T-cell (primary cell): ENCODE measurements around the gene ZDHHC17. TPM values are rescaled to one million over a fixed set of nuclear protein-coding genes. Genes with fewer than 3 reads are reported as not detected.

Source experiments
- ATAC-seq, 4 experiments: fragments of 200-7000 bp in 3 of 4; fragments of 150-1000 bp in 1 of 4; cut with Tn5 transposase; replicated peaks in 1 of 4; 1 replicate in 3 of 4; 2 replicates in 1 of 4; pipeline ENCODE4 v1.10.0; 2021; ENCODE audit warnings: moderate library complexity in 3 of 4, mild to moderate bottlenecking in 2 of 4, moderate number of reproducible peaks in 1 of 4
- CTCF ChIA-PET, 2 donors: fragments of 300-600 bp; sonication (Branson Sonifier 250); formaldehyde crosslinking; loops; one replicate each; lab custom pipeline; 2022; ENCODE audit warnings: antibody characterized with exemption in 2 of 2; lab: Charles Lee
- POLR2A ChIA-PET, 2 donors: fragments of 300-600 bp; sonication (Branson Sonifier 250); formaldehyde crosslinking; loops; one replicate each; lab custom pipeline; 2022; ENCODE audit warnings: antibody characterized with exemption in 2 of 2; lab: Charles Lee
- DNase-seq, 35 experiments: peaks; one replicate each; pipeline versions ENCODE4 v3.0.0 to v3.0.0-alpha.2; 2013 to 2023
- H3K27ac ChIP-seq: one replicate; pipeline ENCODE4 v1.5.1; 2013; ENCODE audit warnings: low read length
- H3K27me3 ChIP-seq, 2 experiments: replicated peaks in 1 of 2; 1 replicate in 1 of 2; 2 replicates in 1 of 2; pipeline versions ENCODE4 v1.6.1 to v1.7.0; 2013; ENCODE audit warnings: low read length in 1 of 2, mixed read lengths in 1 of 2; ENCODE audit not compliant: control insufficient read depth in 2 of 2, insufficient read depth in 2 of 2; ENCODE audit errors: extremely low read depth in 1 of 2
- H3K36me3 ChIP-seq, 2 donors: 1 replicate in 1 of 2; 2 replicates in 1 of 2; pipeline versions ENCODE4 v1.6.1 to v1.7.0; 2013; ENCODE audit warnings: low read length in 1 of 2; ENCODE audit not compliant: control insufficient read depth in 2 of 2, insufficient read depth in 1 of 2; ENCODE audit errors: extremely low read depth in 1 of 2
- H3K4me1 ChIP-seq, 2 experiments: 1 replicate in 1 of 2; 2 replicates in 1 of 2; pipeline versions ENCODE4 v1.6.1 to v1.7.0; 2013; ENCODE audit warnings: low read length in 2 of 2, mixed read lengths in 1 of 2; ENCODE audit not compliant: insufficient read depth in 2 of 2, control insufficient read depth in 1 of 2; ENCODE audit errors: extremely low read depth in 1 of 2
- H3K4me3 ChIP-seq, 2 donors: 1 replicate in 1 of 2; 2 replicates in 1 of 2; pipeline versions ENCODE4 v1.5.1 to v1.7.0; 2013; ENCODE audit warnings: mild to moderate bottlenecking in 2 of 2, low read length in 1 of 2, moderate library complexity in 1 of 2; ENCODE audit not compliant: control insufficient read depth in 1 of 2; ENCODE audit errors: extremely low read depth in 1 of 2
- H3K9me3 ChIP-seq: 2 replicates; pipeline ENCODE4 v1.7.0; 2013
- H3K27ac Mint-ChIP-seq, 2 donors: one replicate each; pipeline ENCODE4 v1.8.0; 2020 to 2021; ENCODE audit warnings: mild to moderate bottlenecking in 2 of 2, mixed read lengths in 2 of 2
- H3K27me3 Mint-ChIP-seq, 2 donors: one replicate each; pipeline ENCODE4 v1.8.0; 2021 to 2022; ENCODE audit warnings: mixed read lengths in 2 of 2
- H3K36me3 Mint-ChIP-seq: one replicate; pipeline ENCODE4 v1.8.0; 2021; ENCODE audit warnings: mixed read lengths
- H3K4me1 Mint-ChIP-seq, 3 donors: one replicate each; pipeline ENCODE4 v1.8.0; 2020 to 2022; ENCODE audit warnings: mixed read lengths in 3 of 3, mild to moderate bottlenecking in 1 of 3
- H3K4me3 Mint-ChIP-seq, 3 donors: one replicate each; pipeline ENCODE4 v1.8.0; 2020 to 2022; ENCODE audit warnings: mild to moderate bottlenecking in 3 of 3, mixed read lengths in 3 of 3, moderate library complexity in 3 of 3
- H3K9me3 Mint-ChIP-seq, 3 donors: one replicate each; pipeline ENCODE4 v1.8.0; 2020 to 2022; ENCODE audit warnings: mixed read lengths in 3 of 3
- WGBS: methylation state at CpG from one replicate; pipeline ENCODE4 v1.1.5; 2013; ENCODE audit warnings: missing lambda C conversion rate; ENCODE audit not compliant: insufficient coverage; 5-methylcytosine and 5-hydroxymethylcytosine counted together
- total RNA-seq, 35 experiments: library from RNA in 6 of 35; stranded (reverse) in 6 of 35; fragments of 120-200 nt in 1 of 35; gene quantifications; one replicate each; pipeline versions ENCODE4 v1.2.1 to v1.2.4 and lab custom pipeline; 2013 to 2026

ZDHHC17 gene
- total RNA-seq, 5 donors from 2014 or later (not counting 1 experiment from before 2014, with no cell fraction given): 39.8 to 58.9 (median 42.9) TPM

- no peaks in the 10 kb centered on the region for H3K36me3 Mint-ChIP-seq
- peaks cover 17 to 18% (median 18%) of the 10 kb centered on the region in 3 donors for H3K4me1 Mint-ChIP-seq
- H3K9me3 ChIP-seq: no peaks in the 10 kb centered on the region
- H3K27me3 ChIP-seq: peaks cover 9 to 30% of the 10 kb centered on the region in 2 experiments
- peak overlapping the region; percentile 86 to 96 (median 89) for H3K4me3 Mint-ChIP-seq
- no peak overlapping the region for H3K27ac Mint-ChIP-seq
- H3K36me3 ChIP-seq: no peaks in the 10 kb centered on the region
- H3K27ac ChIP-seq: no peak overlapping the region
- POLR2A ChIA-PET: no interaction called here
- peak overlapping the region; percentile 40 to 91 for H3K4me3 ChIP-seq
- WGBS: 3% methylated on average over 20 of the region's 44 CpGs
- peaks cover 42 to 64% of the 10 kb centered on the region in 2 donors for H3K27me3 Mint-ChIP-seq
- H3K4me1 ChIP-seq: peaks cover 9 to 19% of the 10 kb centered on the region in 2 experiments
- ATAC-seq (peak; percentile 33 to 63 (median 42)), DNase-seq (peak in 8 of 35 experiments; percentile 0 to 18 (median 7))
- H3K9me3 Mint-ChIP-seq: no peaks in the 10 kb centered on the region
- CTCF ChIA-PET: interaction anchor here in 1 of 2 donors (0.8 kb wide), 1 partner anchor 131 kb away, joined by 6 read pairs; no protein-coding TSS in a partner anchor
These were observed 114.4 kb downstream of the ZDHHC17 start for GRCh38 chr12:76878099-76878898.

DNA sequence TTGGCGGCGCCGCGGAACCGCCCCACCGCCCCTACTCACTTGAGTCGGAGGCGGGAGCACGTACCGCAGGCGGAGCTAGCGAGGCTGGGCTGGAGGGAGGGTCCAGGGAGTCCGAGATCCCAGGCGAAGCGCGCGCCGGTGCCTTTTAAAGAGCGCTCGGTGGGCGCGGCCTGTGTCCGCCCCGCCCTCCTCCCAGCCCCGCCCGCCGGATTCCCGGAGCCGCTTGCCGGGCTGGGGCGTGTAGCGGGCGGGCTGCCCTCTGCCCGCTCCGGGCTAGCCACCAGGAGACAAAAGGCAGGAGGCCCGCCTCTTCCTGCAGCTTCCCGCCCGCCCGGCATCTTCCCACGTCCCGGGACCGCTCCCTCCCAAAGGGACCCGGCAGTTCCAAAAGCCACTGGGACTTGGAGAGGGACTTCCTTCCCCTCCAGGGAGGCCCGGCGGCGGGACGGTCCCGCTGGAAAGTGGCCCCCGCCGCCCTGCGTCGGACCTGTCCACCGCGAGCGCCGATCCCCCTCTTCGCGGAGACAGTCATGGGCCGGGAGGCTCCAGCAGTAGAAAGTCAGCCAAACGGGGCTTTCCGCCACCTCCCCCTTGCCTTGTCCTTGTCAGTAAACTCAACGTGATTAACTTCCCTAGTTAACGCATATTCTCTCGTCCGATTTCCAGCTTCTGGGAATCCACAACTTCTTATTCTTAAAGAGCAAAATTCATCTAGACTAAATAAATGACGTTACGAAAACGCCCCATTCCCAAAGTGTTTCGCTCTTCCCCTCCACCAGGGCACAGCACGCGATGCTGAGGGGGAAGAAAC, 115.2 kb downstream of the ZDHHC17 start, which contains the start of gene CSRP2:
TSS of gene CSRP2 (minus strand) at position 121 of the 811 bp plus-strand sequence. CDS start 12,759 bp downstream, outside the sequence.
- no peaks in the 10 kb centered on the region for H3K9me3 ChIP-seq
- WGBS: 2% methylated on average over 63 of the region's 71 CpGs
- H3K36me3 ChIP-seq: no peaks in the 10 kb centered on the region
- peaks cover 9 to 30% of the 10 kb centered on the region in 2 experiments for H3K27me3 ChIP-seq
- peak within 1 kb of the TSS; percentile 86 to 96 (median 89) for H3K4me3 Mint-ChIP-seq
- ATAC-seq (peak; percentile 72 to 84 (median 82)), DNase-seq (peak in 34 of 35 experiments; percentile 4 to 61 (median 30))
- peaks cover 17 to 18% (median 18%) of the 10 kb centered on the region in 3 donors for H3K4me1 Mint-ChIP-seq
- POLR2A ChIA-PET: no interaction called here
- H3K27me3 Mint-ChIP-seq: peaks cover 39 to 56% of the 10 kb centered on the region in 2 donors
- H3K4me1 ChIP-seq: peaks cover 9 to 19% of the 10 kb centered on the region in 2 experiments
- H3K27ac Mint-ChIP-seq: no peak within 1 kb of the TSS
- CTCF ChIA-PET: no interaction called here
- H3K4me3 ChIP-seq: peak within 1 kb of the TSS; percentile 40 to 91
- no peaks in the 10 kb centered on the region for H3K36me3 Mint-ChIP-seq
- H3K9me3 Mint-ChIP-seq: no peaks in the 10 kb centered on the region
- H3K27ac ChIP-seq: no peak within 1 kb of the TSS

DNA sequence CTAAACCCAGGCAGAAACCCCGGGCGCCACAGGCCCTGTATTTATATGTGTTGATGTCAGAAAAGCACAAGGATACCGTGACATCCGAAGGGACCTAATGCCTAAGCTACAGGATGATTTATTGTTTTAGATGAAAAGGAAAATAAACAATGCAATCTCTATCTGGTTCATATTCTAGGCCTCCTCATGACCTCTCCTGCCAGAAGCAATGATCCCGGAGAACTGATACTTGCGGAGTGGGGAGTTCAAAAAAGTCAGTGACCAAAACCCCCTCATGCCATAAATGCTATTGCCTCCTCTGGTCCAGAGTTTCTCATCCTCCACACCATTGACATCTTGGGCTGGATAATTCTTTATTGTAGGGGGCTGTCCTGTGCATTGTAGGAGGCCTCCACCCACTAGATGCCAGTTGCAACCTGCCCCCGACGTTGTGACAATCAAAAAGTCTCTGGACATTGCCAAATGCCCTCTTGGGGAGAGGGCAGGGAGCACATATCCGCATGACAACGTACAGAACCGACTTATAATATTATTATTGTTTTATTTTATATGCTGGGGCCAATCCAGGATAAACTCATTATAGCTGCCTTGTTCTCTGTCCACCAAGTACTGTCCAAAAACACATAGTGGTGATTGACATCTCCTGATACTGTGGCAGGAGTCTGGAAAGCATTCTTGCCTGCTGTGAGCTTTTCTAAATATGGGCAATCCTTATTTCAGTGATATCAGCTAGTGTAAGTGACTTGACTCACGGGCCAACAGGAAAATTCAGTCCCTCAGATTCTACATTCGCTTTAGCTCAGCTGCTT, 116.0 kb downstream of the ZDHHC17 start:
- peak overlapping the region; percentile 75 to 96 (median 76) for H3K4me3 Mint-ChIP-seq
- no peak overlapping the region for H3K27ac Mint-ChIP-seq
- CTCF ChIA-PET: no interaction called here
- Histone ChIP-seq H3K27me3 (peaks cover 9 to 30% of the 10 kb centered on the region in 2 experiments), H3K36me3 (no peaks in the 10 kb centered on the region), H3K27ac (no peak overlapping the region), H3K4me3 (peak overlapping the region in 1 of 2 donors; percentile 91), H3K4me1 (peaks cover 9 to 19% of the 10 kb centered on the region in 2 experiments), H3K9me3 (no peaks in the 10 kb centered on the region)
- 88% methylated on average over 1 of the region's 13 CpGs for WGBS
- no peaks in the 10 kb centered on the region for H3K36me3 Mint-ChIP-seq
- peaks cover 34 to 49% of the 10 kb centered on the region in 2 donors for H3K27me3 Mint-ChIP-seq
- no peak for ATAC-seq
- POLR2A ChIA-PET: no interaction called here
- no peaks in the 10 kb centered on the region for H3K9me3 Mint-ChIP-seq
- peak in 1 of 35 experiments; percentile 4 for DNase-seq
- peaks cover 17 to 18% (median 18%) of the 10 kb centered on the region in 3 donors for H3K4me1 Mint-ChIP-seq

DNA sequence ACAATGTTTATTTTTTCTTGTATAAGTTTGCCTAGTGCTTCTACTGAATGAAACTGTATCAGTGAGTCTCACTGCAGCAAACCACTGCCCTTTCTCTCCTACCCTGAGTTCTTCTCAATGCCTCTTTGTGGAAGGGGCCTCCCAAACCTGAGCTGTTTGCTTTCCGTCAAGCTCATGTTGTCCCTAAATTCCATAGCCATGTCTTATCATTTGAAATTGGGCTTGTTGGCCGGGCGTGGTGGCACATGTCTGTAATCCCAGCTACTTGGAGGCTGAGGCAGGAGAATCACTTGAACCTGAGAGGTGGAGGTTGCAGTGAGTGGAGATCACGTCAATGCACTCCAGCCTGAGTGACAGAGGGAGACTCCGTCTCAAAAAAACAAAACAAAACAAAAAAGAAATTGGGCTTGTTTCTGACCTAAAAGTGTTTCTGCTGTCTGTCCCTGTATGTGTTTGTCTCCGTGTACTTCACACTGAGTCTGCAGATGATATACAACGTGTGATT, 116.7 kb downstream of the ZDHHC17 start:
- ATAC-seq (no peak), DNase-seq (no peak)
- H3K9me3 Mint-ChIP-seq: no peaks in the 10 kb centered on the region
- no peak overlapping the region for H3K4me3 ChIP-seq
- no peak overlapping the region for H3K27ac ChIP-seq
- peaks cover 17 to 18% (median 18%) of the 10 kb centered on the region in 3 donors for H3K4me1 Mint-ChIP-seq
- H3K27me3 Mint-ChIP-seq: peaks cover 30 to 45% of the 10 kb centered on the region in 2 donors
- H3K36me3 ChIP-seq: no peaks in the 10 kb centered on the region
- H3K4me3 Mint-ChIP-seq: peak overlapping the region in 1 of 3 donors; percentile 13
- H3K9me3 ChIP-seq: no peaks in the 10 kb centered on the region
- POLR2A ChIA-PET: no interaction called here
- no peak overlapping the region for H3K27ac Mint-ChIP-seq
- peaks cover 9 to 30% of the 10 kb centered on the region in 2 experiments for H3K27me3 ChIP-seq
- H3K36me3 Mint-ChIP-seq: no peaks in the 10 kb centered on the region
- peaks cover 9 to 19% of the 10 kb centered on the region in 2 experiments for H3K4me1 ChIP-seq
- CTCF ChIA-PET: no interaction called here
- WGBS: 100% methylated on average over 3 of the region's 7 CpGs

- Mint-ChIP-seq H3K4me1 (peaks cover 17 to 18% (median 18%) of the 10 kb centered on the region in 3 donors), H3K4me3 (no peak overlapping the region), H3K9me3 (no peaks in the 10 kb centered on the region), H3K27ac (no peak overlapping the region), H3K36me3 (no peaks in the 10 kb centered on the region), H3K27me3 (peaks cover 31 to 41% of the 10 kb centered on the region in 2 donors)
- ChIA-PET POLR2A (no interaction called here), CTCF (no interaction called here)
- Histone ChIP-seq H3K27ac (no peak overlapping the region), H3K4me1 (peaks cover 9 to 19% of the 10 kb centered on the region in 2 experiments), H3K27me3 (peaks cover 9 to 30% of the 10 kb centered on the region in 2 experiments), H3K36me3 (no peaks in the 10 kb centered on the region), H3K9me3 (no peaks in the 10 kb centered on the region), H3K4me3 (no peak overlapping the region)
- ATAC-seq (no peak), DNase-seq (no peak)
These were observed 117.2 kb downstream of the ZDHHC17 start for GRCh38 chr12:76881142-76881541.
